NCI-H1092 (cell line): Measurements from ENCODE around the gene OR5I1.
"Not testable (repeated sequence)": the region's sequence is repeated elsewhere in the genome, so short reads cannot be mapped to it uniquely, and the experiment has no call there.

ENCODE experiments used
- DNase-seq: peaks from one replicate; lab custom pipeline; 2025; lab: John Stamatoyannopoulos, UW

Gene OR5I1

DNA sequence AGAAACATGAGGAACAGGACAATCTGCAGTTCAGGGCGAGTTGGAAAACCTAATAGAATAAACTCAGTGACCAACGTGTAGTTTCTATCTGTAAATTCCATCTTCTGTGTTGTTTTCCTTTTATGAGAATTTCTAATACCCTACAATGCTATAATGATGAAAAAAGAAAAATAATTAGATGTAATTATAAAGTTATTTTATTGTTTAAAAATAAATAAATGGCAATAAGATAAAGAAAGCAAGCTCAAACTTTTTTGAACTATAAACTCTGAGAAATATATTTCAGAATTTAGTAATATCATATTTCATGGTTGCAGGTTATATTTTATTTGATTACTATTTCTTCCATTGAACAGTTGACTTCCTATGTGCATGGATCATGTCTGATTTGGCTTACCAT, at the start of gene OR5I1:
OR5I1 (minus strand) TSS at position 101 of the 400 bp plus-strand sequence; CDS start at position 101, 0 bp downstream.
- DNase-seq: no peak

GRCh38 chr11:55970935-55971334, 34.7 kb upstream of the OR5I1 start:
- DNase-seq: no peak

DNA sequence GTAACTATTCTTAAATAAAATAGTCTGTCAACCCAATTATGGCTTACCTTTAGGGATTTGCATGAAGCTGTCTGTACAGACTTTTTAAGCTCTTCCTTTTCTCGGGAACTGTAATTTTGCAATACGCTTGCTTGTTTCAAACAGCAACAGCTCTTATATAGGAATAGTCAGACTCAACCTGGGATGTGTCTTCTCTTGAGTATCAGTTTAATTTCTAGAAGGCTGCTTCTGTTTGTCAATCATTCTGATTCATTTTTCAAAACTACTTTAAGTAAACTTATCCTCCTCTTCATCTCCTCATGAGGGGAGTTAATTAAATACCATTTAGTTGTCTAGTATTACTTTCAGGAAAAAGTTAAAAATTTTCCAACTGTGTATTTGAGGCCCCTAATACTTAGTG, 33.6 kb upstream of the OR5I1 start, which contains the start of gene OR10AG1:
OR10AG1 (minus strand) TSS at position 101 of the 400 bp plus-strand sequence; CDS start at position 63, 38 bp downstream.
- DNase-seq: no peak

DNA sequence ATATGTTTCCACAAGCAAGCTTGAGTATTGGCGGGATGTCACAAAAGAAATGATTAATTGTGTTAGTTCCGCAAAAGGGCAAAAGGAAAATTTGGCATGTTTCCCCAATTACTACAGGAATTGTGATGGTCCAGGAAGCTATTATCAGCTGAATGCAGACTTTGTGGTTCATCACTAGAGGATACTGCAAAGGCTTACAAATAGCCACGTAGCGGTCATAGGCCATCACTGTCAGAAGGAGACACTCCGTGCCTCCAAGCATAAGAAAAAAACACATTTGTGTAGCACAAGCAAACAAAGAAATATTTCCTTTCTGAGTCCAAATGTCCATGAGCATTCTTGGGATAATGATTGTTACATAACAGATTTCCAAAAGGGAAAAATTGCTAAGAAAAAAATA, 31.7 kb upstream of the OR5I1 start:
- DNase-seq: no peak

GRCh38 chr11:55966391-55966790, 30.2 kb upstream of the OR5I1 start:
- no peak for DNase-seq

- no peak for DNase-seq
These were observed 20.3 kb upstream of the OR5I1 start for GRCh38 chr11:55956521-55956920.

DNA sequence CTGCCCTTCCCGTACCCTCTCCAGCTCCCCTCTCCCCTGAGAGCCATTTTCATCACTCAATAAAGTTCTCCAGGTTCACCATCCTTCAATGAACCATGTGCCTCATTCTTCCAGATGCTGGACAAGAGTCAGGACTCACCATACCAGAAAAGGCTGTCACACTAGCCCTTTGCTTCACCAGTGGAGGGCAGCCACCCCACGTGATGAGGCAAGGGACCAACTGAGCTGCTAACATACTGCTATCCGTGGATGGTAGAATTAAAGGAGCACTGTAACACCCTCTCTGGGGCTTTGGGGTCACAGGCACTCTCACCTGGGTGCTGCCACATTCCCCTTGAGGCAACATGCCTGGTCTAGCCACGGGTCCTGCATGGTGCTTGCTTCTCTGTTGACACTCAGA, 13.1 kb upstream of the OR5I1 start:
- DNase-seq: no peak

DNA sequence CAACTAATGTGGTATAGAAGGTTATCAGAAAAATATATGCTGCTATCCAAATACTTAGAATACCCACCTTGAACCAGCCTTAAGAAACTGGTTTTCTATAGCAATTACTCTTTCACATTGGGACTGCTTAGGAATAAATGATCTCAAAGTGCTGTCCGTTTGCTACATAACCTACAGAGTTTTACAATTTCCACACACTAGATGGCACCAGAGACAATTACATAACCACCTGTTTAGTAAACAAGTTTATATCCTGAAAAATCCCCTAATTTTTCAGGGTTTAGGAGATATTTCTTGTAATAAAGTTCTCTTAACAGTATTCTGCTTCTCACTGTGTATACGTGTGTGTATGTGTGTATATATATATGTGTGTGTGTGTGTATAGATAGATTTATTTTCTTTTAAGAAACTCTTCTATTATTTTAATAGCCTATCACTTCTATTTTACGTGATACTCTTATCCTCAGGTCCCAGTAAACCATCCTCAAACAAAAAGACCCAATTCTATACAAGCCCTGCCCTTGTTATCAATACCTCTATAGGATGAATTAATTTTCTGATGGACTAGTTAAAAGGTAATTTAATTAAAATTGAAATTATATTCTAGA, 6.7 kb upstream of the OR5I1 start:
- peak; percentile 8 for DNase-seq

- DNase-seq: no peak
These were observed 15.7 kb downstream of the OR5I1 start for GRCh38 chr11:55920537-55920936.

GRCh38 chr11:55914482-55914881, 21.7 kb downstream of the OR5I1 start, which contains the start of gene OR5W2:
TSS of gene OR5W2 (minus strand) at chr11:55914582. CDS start at chr11:55914582, 0 bp downstream.
- DNase-seq: no peak

GRCh38 chr11:55902308-55902707, 33.9 kb downstream of the OR5I1 start:
- no peak for DNase-seq

DNA sequence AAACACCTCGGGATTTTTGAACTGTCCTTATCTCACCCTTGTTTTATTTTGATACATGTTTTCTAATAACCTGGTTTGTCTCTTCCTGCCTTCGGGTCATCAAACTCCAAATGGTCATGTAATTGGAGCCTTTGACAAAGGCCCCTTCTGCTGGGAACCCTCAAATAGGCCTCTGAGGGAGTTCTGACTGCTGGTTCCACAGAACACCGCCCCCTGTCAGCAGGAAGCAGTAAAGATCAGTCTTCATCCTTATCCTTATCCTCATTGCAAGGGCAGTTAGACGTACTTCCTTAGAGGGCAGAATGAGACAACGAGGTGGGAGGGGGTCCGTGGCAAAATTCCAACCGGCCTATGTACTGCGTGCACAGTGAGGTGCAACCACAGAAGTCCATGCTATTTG, 41.0 kb downstream of the OR5I1 start:
- no peak for DNase-seq

DNA sequence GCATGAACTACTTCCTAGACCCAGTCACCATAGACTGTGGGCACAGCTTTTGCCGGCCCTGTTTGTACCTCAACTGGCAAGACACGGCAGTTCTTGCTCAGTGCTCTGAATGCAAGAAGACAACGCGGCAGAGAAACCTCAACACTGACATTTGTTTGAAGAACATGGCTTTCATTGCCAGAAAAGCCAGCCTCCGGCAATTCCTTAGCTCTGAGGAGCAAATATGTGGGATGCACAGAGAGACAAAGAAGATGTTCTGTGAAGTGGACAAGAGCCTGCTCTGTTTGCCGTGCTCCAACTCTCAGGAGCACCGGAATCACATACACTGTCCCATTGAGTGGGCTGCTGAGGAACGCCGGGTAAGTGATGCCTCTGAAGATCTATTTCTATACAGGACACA, 50.7 kb downstream of the OR5I1 start:
- DNase-seq: not testable (repeated sequence)
